GM12878 (cell line): Measurements from ENCODE around the gene DUT. TPM values are rescaled to one million over a fixed set of nuclear protein-coding genes. Genes with fewer than 3 reads are reported as not detected.
A peak's percentile ranks its signal among the peaks of the same experiment; 100 is the strongest.

Source experiments
- BACH1 ChIP-seq: fragments of 450-650 bp; IDR thresholded peaks from 2 replicates; pipeline ENCODE4 v1.6.1; 2017; ENCODE audit warnings: mild to moderate bottlenecking, borderline replicate concordance
- CBX3 ChIP-seq: fragments of 200-600 bp; sonication (generic); IDR thresholded peaks from 2 replicates; pipeline ENCODE4 v1.6.1; 2016; ENCODE audit warnings: low read depth, borderline replicate concordance
- EZH2 ChIP-seq: IDR thresholded peaks from 2 replicates; pipeline ENCODE4 v1.6.1; 2012; ENCODE audit warnings: low read depth, mild to moderate bottlenecking, control low read depth, inconsistent platforms, low read length, borderline replicate concordance; ENCODE audit not compliant: control insufficient read depth
- FOS ChIP-seq: IDR thresholded peaks from 3 replicates; pipeline ENCODE4 v1.6.1; 2011; ENCODE audit warnings: borderline replicate concordance; ENCODE audit not compliant: insufficient read length; ENCODE audit errors: extremely low read depth
- FOXM1 ChIP-seq: IDR thresholded peaks from 2 replicates; pipeline ENCODE4 v1.6.1; 2012; ENCODE audit warnings: low read depth, mild to moderate bottlenecking, inconsistent platforms, low read length, moderate library complexity
- HCFC1 ChIP-seq: fragments of 150-350 bp; IDR thresholded peaks from 2 replicates; pipeline ENCODE4 v1.6.1; 2014; ENCODE audit warnings: low read length
- KLF5 ChIP-seq: fragments of 450-650 bp; IDR thresholded peaks from 2 replicates; pipeline ENCODE4 v1.6.1; 2014; ENCODE audit warnings: mild to moderate bottlenecking; ENCODE audit not compliant: partially characterized antibody
- PML ChIP-seq: IDR thresholded peaks from 2 replicates; pipeline ENCODE4 v1.6.1; 2012; ENCODE audit warnings: low read length, inconsistent platforms
- RUNX3 ChIP-seq: IDR thresholded peaks from 2 replicates; pipeline ENCODE4 v1.6.1; 2012; ENCODE audit warnings: low read length, inconsistent platforms
- SUPT20H ChIP-seq: IDR thresholded peaks from 2 replicates; pipeline ENCODE4 v1.6.1; 2011; ENCODE audit warnings: low read depth, mild to moderate bottlenecking, low read length, moderate library complexity, borderline replicate concordance; ENCODE audit not compliant: control insufficient read depth
- ZNF217 ChIP-seq: fragments of 450-650 bp; IDR thresholded peaks from 2 replicates; pipeline ENCODE4 v1.6.1; 2017; ENCODE audit warnings: antibody characterized with exemption, mild to moderate bottlenecking
- ZNF24 ChIP-seq: fragments of 450-650 bp; IDR thresholded peaks from 2 replicates; pipeline ENCODE4 v1.6.1; 2017; ENCODE audit warnings: antibody characterized with exemption, mild to moderate bottlenecking
- ZNF384 ChIP-seq: IDR thresholded peaks from 2 replicates; pipeline ENCODE4 v1.6.1; 2012; ENCODE audit warnings: low read depth, mild to moderate bottlenecking, low read length, improper control_type of control experiment, borderline replicate concordance
- polyA plus RNA-seq, 11 experiments: library from polyadenylated mRNA; depleted of rRNA in 4 of 11; unstranded in 6 of 11; stranded (reverse) in 5 of 11; fragments of >200 nt; fragmentation: Nextera tagmentation in 4 of 11; fragmentation: Illumina TruSeq in 1 of 11; extraction: Ambion mirVana in 4 of 11; extraction: Trizol in 1 of 11; gene quantifications; 1 replicate in 1 of 11; 2 replicates in 10 of 11; pipeline versions ENCODE4 v1.2.1 to v1.2.3, GENCODE V29; 2011 to 2016; ENCODE audit warnings: inconsistent platforms in 2 of 11, missing spikeins in 2 of 11, low read depth in 1 of 11
- total RNA-seq, 4 experiments: library from RNA; depleted of rRNA in 3 of 4; stranded (reverse); fragments of >200 nt in 3 of 4; fragmentation: Illumina TruSeq in 1 of 4; extraction: Trizol in 1 of 4; gene quantifications; 2 replicates each; pipeline versions ENCODE4 v1.2.1 to v1.2.3, GENCODE V29; 2013 to 2021
- TF ChIP-seq, protein P1 (sequence below): fragments of 450-650 bp; IDR thresholded peaks from 2 replicates; pipeline ENCODE4 v1.6.1; 2017; ENCODE audit warnings: mild to moderate bottlenecking, moderate library complexity
- TF ChIP-seq, protein P2 (sequence below): fragments of 450-650 bp; IDR thresholded peaks from 2 replicates; pipeline ENCODE4 v1.6.1; 2017; ENCODE audit warnings: borderline replicate concordance
- TF ChIP-seq, protein P3 (sequence below): IDR thresholded peaks from 2 replicates; pipeline ENCODE4 v1.6.1; 2011; ENCODE audit warnings: borderline replicate concordance, low read depth, mild to moderate bottlenecking, moderate library complexity, low read length; ENCODE audit not compliant: insufficient read depth, poor library complexity, severe bottlenecking
- TF ChIP-seq, protein P4 (sequence below): fragments of 450-650 bp; conservative IDR thresholded peaks from 2 replicates; pipeline ENCODE4 v1.6.1; 2017; ENCODE audit warnings: mild to moderate bottlenecking, moderate library complexity
- TF ChIP-seq, protein P5 (sequence below): IDR thresholded peaks from 2 replicates; pipeline ENCODE4 v1.6.1; 2012; ENCODE audit warnings: low read depth, low read length, improper control_type of control experiment

Gene DUT
- total and polyA plus RNA-seq, 10 of the 15 experiments (the other 5 are each of a cell fraction or from before 2014, with no cell fraction given): 20.1 to 452 (median 149) TPM

DNA sequence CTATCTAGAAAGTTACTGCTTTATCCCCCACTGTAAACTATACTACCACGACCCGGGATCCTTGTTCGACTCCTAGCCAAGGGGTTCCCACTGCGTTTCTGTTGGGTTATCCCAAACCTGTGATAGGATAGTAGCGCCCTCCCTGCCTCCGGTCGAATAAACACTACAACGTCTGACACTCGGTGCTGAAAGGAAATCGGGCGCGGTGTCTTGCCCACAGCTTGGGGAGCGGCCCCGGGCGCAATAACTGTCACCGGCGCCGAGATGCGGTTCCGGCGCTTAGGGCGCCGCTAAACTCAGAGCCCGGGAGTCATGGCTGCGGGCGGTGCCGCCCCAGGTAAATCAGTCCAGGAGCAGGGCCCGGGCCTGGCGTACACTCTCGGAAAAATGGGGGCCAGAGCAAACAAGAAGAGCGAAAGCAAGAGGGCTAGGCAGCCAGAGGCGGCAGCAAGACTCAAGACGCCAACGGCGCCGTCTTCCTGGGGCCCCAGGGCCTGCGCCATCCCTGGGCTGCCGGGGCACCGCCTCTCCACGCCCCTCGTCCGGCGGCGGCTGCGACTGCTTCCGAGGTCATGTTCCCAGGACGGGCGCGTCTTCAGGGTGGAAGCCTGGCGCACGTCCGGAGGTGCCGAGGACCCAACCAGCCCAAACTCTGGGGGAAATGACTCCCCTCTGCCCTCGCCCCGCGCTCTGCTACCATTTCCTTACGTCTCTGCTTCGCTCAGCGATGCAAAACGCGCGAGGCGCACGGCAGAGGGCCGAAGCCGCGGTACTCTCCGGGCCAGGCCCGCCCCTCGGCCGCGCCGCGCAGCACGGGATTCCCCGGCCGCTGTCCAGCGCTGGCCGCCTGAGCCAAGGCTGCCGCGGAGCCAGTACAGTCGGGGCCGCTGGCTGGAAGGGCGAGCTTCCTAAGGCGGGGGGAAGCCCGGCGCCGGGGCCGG, at the start of gene DUT (continued):
- TF ChIP-seq, protein P1, sequence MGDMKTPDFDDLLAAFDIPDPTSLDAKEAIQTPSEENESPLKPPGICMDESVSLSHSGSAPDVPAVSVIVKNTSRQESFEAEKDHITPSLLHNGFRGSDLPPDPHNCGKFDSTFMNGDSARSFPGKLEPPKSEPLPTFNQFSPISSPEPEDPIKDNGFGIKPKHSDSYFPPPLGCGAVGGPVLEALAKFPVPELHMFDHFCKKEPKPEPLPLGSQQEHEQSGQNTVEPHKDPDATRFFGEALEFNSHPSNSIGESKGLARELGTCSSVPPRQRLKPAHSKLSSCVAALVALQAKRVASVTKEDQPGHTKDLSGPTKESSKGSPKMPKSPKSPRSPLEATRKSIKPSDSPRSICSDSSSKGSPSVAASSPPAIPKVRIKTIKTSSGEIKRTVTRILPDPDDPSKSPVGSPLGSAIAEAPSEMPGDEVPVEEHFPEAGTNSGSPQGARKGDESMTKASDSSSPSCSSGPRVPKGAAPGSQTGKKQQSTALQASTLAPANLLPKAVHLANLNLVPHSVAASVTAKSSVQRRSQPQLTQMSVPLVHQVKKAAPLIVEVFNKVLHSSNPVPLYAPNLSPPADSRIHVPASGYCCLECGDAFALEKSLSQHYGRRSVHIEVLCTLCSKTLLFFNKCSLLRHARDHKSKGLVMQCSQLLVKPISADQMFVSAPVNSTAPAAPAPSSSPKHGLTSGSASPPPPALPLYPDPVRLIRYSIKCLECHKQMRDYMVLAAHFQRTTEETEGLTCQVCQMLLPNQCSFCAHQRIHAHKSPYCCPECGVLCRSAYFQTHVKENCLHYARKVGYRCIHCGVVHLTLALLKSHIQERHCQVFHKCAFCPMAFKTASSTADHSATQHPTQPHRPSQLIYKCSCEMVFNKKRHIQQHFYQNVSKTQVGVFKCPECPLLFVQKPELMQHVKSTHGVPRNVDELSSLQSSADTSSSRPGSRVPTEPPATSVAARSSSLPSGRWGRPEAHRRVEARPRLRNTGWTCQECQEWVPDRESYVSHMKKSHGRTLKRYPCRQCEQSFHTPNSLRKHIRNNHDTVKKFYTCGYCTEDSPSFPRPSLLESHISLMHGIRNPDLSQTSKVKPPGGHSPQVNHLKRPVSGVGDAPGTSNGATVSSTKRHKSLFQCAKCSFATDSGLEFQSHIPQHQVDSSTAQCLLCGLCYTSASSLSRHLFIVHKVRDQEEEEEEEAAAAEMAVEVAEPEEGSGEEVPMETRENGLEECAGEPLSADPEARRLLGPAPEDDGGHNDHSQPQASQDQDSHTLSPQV: no peak
- TF ChIP-seq, protein P2, sequence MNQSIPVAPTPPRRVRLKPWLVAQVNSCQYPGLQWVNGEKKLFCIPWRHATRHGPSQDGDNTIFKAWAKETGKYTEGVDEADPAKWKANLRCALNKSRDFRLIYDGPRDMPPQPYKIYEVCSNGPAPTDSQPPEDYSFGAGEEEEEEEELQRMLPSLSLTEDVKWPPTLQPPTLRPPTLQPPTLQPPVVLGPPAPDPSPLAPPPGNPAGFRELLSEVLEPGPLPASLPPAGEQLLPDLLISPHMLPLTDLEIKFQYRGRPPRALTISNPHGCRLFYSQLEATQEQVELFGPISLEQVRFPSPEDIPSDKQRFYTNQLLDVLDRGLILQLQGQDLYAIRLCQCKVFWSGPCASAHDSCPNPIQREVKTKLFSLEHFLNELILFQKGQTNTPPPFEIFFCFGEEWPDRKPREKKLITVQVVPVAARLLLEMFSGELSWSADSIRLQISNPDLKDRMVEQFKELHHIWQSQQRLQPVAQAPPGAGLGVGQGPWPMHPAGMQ: no peak
- TF ChIP-seq CBX3: no peak
- TF ChIP-seq KLF5: peak; percentile 80
- TF ChIP-seq HCFC1: peak; percentile 48
- TF ChIP-seq RUNX3: no peak; the same call in 1 of the 2 replicates
- no peak for TF ChIP-seq FOS
- TF ChIP-seq, protein P3, sequence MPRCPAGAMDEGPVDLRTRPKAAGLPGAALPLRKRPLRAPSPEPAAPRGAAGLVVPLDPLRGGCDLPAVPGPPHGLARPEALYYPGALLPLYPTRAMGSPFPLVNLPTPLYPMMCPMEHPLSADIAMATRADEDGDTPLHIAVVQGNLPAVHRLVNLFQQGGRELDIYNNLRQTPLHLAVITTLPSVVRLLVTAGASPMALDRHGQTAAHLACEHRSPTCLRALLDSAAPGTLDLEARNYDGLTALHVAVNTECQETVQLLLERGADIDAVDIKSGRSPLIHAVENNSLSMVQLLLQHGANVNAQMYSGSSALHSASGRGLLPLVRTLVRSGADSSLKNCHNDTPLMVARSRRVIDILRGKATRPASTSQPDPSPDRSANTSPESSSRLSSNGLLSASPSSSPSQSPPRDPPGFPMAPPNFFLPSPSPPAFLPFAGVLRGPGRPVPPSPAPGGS: no peak
- TF ChIP-seq, protein P4, sequence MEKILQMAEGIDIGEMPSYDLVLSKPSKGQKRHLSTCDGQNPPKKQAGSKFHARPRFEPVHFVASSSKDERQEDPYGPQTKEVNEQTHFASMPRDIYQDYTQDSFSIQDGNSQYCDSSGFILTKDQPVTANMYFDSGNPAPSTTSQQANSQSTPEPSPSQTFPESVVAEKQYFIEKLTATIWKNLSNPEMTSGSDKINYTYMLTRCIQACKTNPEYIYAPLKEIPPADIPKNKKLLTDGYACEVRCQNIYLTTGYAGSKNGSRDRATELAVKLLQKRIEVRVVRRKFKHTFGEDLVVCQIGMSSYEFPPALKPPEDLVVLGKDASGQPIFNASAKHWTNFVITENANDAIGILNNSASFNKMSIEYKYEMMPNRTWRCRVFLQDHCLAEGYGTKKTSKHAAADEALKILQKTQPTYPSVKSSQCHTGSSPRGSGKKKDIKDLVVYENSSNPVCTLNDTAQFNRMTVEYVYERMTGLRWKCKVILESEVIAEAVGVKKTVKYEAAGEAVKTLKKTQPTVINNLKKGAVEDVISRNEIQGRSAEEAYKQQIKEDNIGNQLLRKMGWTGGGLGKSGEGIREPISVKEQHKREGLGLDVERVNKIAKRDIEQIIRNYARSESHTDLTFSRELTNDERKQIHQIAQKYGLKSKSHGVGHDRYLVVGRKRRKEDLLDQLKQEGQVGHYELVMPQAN: peak; percentile 96
- TF ChIP-seq, protein P5, sequence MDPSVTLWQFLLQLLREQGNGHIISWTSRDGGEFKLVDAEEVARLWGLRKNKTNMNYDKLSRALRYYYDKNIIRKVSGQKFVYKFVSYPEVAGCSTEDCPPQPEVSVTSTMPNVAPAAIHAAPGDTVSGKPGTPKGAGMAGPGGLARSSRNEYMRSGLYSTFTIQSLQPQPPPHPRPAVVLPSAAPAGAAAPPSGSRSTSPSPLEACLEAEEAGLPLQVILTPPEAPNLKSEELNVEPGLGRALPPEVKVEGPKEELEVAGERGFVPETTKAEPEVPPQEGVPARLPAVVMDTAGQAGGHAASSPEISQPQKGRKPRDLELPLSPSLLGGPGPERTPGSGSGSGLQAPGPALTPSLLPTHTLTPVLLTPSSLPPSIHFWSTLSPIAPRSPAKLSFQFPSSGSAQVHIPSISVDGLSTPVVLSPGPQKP: no peak
- 0 out of 2 replicates have a peak, but pooled peaks have one; percentile 51 for TF ChIP-seq ZNF217
- no peak for TF ChIP-seq SUPT20H
- TF ChIP-seq ZNF24: peak; percentile 19; the same call in 1 of the 2 replicates
- TF ChIP-seq ZNF384: no peak
- 0 out of 2 replicates have a peak, but pooled peaks have one; percentile 8 for TF ChIP-seq FOXM1
- no peak; the same call in none of the 2 replicates for TF ChIP-seq BACH1
- TF ChIP-seq EZH2: no peak
- TF ChIP-seq PML: peak; percentile 89
